Endothelial cell of umbilical vein (primary cell): Measurements from ENCODE around the gene CD47.

Experiments
- CTCF ChIP-seq, 2 donors: IDR thresholded peaks; 1 replicate in 1 of 2; 2 replicates in 1 of 2; pipeline ENCODE4 v1.5.1; 2011; ENCODE audit warnings: low read length in 2 of 2, mild to moderate bottlenecking in 2 of 2, moderate library complexity in 2 of 2, control low read depth in 1 of 2, inconsistent platforms in 1 of 2, low read depth in 1 of 2; ENCODE audit not compliant: insufficient read depth in 1 of 2; ENCODE audit errors: extremely low read depth in 1 of 2
- EZH2 ChIP-seq: IDR thresholded peaks from 2 replicates; pipeline ENCODE4 v1.6.1; 2012; ENCODE audit warnings: borderline replicate concordance, low read depth, mild to moderate bottlenecking, moderate library complexity, low read length, inconsistent platforms; ENCODE audit not compliant: severe bottlenecking
- MYC ChIP-seq: IDR thresholded peaks from one replicate; pipeline ENCODE4 v1.6.1; 2011; ENCODE audit warnings: mild to moderate bottlenecking, low read depth, low read length
- POLR2A ChIP-seq: IDR thresholded peaks from 2 replicates; pipeline ENCODE4 v1.6.1; 2012; ENCODE audit warnings: low read depth, mild to moderate bottlenecking, control low read depth, low read length

DNA sequence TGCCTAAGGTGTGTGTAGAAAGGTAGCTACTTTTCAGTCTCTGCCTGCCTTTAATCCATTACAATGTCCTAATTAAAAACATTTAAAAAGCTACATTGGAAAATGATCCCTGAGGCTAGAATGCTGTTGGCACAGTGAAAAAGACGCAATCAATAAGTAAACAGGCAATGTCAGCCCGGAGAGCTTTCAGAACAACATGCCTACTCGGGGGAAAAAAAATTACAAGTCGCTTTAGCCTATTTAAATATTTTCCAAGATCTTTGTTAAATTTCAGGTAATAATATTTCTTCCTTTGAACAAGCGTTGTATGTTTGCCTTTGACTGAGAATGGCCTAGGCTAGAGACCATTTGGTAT lies 46.6 kb upstream of the CD47 start:
- TF ChIP-seq POLR2A: no peak
- no peak for TF ChIP-seq CTCF (IDR thresholded peaks at IDR 0.05; ENCODE audit: extremely low read depth in 1 of 2, insufficient read depth in 1 of 2, low read depth in 1 of 2, low read length in 2 of 2)
- TF ChIP-seq MYC: no peak
- no peak for TF ChIP-seq EZH2
